Type B pancreatic cell (in vitro differentiated cells): ENCODE data around the gene PRKCE. TPM values are rescaled to one million over a fixed set of nuclear protein-coding genes. Genes with fewer than 3 reads are reported as not detected.

Source experiments
- DNase-seq: peaks from one replicate; pipeline ENCODE4 v3.0.0; 2021; ENCODE audit warnings: mixed read lengths; ENCODE audit not compliant: unreplicated experiment; ENCODE audit errors: extremely low spot score
- H3K27ac Mint-ChIP-seq: 2 replicates; pipeline ENCODE4 v1.8.0; 2021; ENCODE audit warnings: mild to moderate bottlenecking, mixed read lengths
- H3K27me3 Mint-ChIP-seq: 2 replicates; pipeline ENCODE4 v1.8.0; 2021; ENCODE audit warnings: mixed read lengths
- H3K36me3 Mint-ChIP-seq: 2 replicates; pipeline ENCODE4 v1.8.0; 2021; ENCODE audit warnings: mixed read lengths
- H3K4me1 Mint-ChIP-seq: one replicate; pipeline ENCODE4 v1.8.0; 2021; ENCODE audit warnings: mixed read lengths; ENCODE audit not compliant: unreplicated experiment
- H3K4me3 Mint-ChIP-seq: 2 replicates; pipeline ENCODE4 v1.8.0; 2021; ENCODE audit warnings: mild to moderate bottlenecking, mixed read lengths
- H3K9me3 Mint-ChIP-seq: 2 replicates; pipeline ENCODE4 v1.8.0; 2021; ENCODE audit warnings: mixed read lengths
- CTCF ChIP-seq: fragments of 200-600 bp; sonication (generic); conservative IDR thresholded peaks from 2 replicates; pipeline ENCODE4 v1.5.0; 2021; ENCODE audit warnings: antibody characterized with exemption, mild to moderate bottlenecking
- total RNA-seq: library from RNA; stranded (reverse); gene quantifications from 2 replicates; pipeline ENCODE4 v1.2.1, GENCODE V29; 2021; ENCODE audit warnings: low replicate concordance

Gene PRKCE
- total RNA-seq, 1 donor from 2014 or later: 21.2 TPM

GRCh38 chr2:45707661-45708060, 56.2 kb downstream of the PRKCE start:
- Mint-ChIP-seq H3K4me1 (peaks cover 27% of the 10 kb centered on the region), H3K9me3 (no peaks in the 10 kb centered on the region), H3K27ac (no peak overlapping the region), H3K36me3 (peaks cover 11% of the 10 kb centered on the region), H3K27me3 (peaks cover 10% of the 10 kb centered on the region), H3K4me3 (no peak overlapping the region)
- DNase-seq: no peak
- TF ChIP-seq CTCF: no peak

- DNase-seq: no peak
- H3K27ac Mint-ChIP-seq: no peak overlapping the region
- no peak overlapping the region for H3K4me3 Mint-ChIP-seq
- no peak for TF ChIP-seq CTCF
- no peaks in the 10 kb centered on the region for H3K9me3 Mint-ChIP-seq
- peaks cover 35% of the 10 kb centered on the region for H3K4me1 Mint-ChIP-seq
- H3K27me3 Mint-ChIP-seq: peaks cover 10% of the 10 kb centered on the region
- peaks cover 12% of the 10 kb centered on the region for H3K36me3 Mint-ChIP-seq
Observed at GRCh38 chr2:45708501-45708900, 57.0 kb downstream of the PRKCE start.

- no peak overlapping the region for H3K4me3 Mint-ChIP-seq
- peaks cover 14% of the 10 kb centered on the region for H3K36me3 Mint-ChIP-seq
- H3K27me3 Mint-ChIP-seq: peaks cover 12% of the 10 kb centered on the region
- H3K4me1 Mint-ChIP-seq: peaks cover 35% of the 10 kb centered on the region
- DNase-seq: no peak
- no peak overlapping the region for H3K27ac Mint-ChIP-seq
- H3K9me3 Mint-ChIP-seq: no peaks in the 10 kb centered on the region
- TF ChIP-seq CTCF: no peak
Observed at GRCh38 chr2:45709137-45709536, 57.7 kb downstream of the PRKCE start.

GRCh38 chr2:45710468-45710867, 59.0 kb downstream of the PRKCE start:
- peaks cover 3% of the 10 kb centered on the region for H3K27me3 Mint-ChIP-seq
- TF ChIP-seq CTCF: no peak
- H3K36me3 Mint-ChIP-seq: peaks cover 19% of the 10 kb centered on the region
- H3K4me1 Mint-ChIP-seq: peaks cover 28% of the 10 kb centered on the region
- DNase-seq: no peak
- H3K27ac Mint-ChIP-seq: no peak overlapping the region
- H3K9me3 Mint-ChIP-seq: no peaks in the 10 kb centered on the region
- H3K4me3 Mint-ChIP-seq: no peak overlapping the region

GRCh38 chr2:45711224-45711623, 59.7 kb downstream of the PRKCE start:
- H3K36me3 Mint-ChIP-seq: peaks cover 22% of the 10 kb centered on the region
- no peaks in the 10 kb centered on the region for H3K9me3 Mint-ChIP-seq
- H3K4me3 Mint-ChIP-seq: no peak overlapping the region
- no peak for TF ChIP-seq CTCF
- DNase-seq: no peak
- H3K4me1 Mint-ChIP-seq: peaks cover 26% of the 10 kb centered on the region
- H3K27me3 Mint-ChIP-seq: peaks cover 3% of the 10 kb centered on the region
- no peak overlapping the region for H3K27ac Mint-ChIP-seq

- DNase-seq: no peak
- H3K27me3 Mint-ChIP-seq: peaks cover 3% of the 10 kb centered on the region
Observed at GRCh38 chr2:45712570-45712969, 61.1 kb downstream of the PRKCE start.

More at GRCh38 chr2:45712570-45712969, 61.1 kb downstream of the PRKCE start:
- no peak for TF ChIP-seq CTCF
- no peak overlapping the region for H3K27ac Mint-ChIP-seq
- H3K9me3 Mint-ChIP-seq: no peaks in the 10 kb centered on the region
- H3K36me3 Mint-ChIP-seq: peaks cover 22% of the 10 kb centered on the region
- no peak overlapping the region for H3K4me3 Mint-ChIP-seq
- H3K4me1 Mint-ChIP-seq: peaks cover 22% of the 10 kb centered on the region
